Measurements from ENCODE around the gene GRM7. TPM values are rescaled to one million over a fixed set of nuclear protein-coding genes. Genes with fewer than 3 reads are reported as not detected.

GRM7 gene
- total RNA-seq, 1 experiment from 2014 or later = not detected

DNA sequence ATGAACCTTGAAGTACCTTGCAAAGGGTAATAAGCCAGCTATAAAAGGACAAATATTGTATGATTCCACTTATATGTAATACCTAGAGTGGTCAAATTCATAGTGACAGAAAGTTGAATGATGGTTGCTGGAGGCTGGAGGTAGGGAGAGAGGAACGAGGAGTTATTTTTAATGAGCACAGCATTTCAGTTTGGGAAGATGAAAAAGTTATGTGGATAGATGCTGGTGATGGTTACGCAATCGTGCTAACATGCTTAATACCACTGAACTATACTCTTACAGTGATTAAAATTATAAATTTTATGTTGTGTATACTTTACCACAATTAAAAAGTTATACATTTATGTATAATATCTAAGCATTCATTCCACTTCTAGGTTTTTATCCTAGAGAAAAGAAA lies 168.6 kb downstream of the GRM7 start:
- BruUV-seq (replicated peaks) = no TSS peak
- H3K9me3 ChIP-seq (ENCODE audit: low read depth, low read length, poor library complexity, severe bottlenecking) = no peaks in the 10 kb centered on the region
- DNase-seq (ENCODE audit: low spot score) = no peak
- TF ChIP-seq, protein P1, sequence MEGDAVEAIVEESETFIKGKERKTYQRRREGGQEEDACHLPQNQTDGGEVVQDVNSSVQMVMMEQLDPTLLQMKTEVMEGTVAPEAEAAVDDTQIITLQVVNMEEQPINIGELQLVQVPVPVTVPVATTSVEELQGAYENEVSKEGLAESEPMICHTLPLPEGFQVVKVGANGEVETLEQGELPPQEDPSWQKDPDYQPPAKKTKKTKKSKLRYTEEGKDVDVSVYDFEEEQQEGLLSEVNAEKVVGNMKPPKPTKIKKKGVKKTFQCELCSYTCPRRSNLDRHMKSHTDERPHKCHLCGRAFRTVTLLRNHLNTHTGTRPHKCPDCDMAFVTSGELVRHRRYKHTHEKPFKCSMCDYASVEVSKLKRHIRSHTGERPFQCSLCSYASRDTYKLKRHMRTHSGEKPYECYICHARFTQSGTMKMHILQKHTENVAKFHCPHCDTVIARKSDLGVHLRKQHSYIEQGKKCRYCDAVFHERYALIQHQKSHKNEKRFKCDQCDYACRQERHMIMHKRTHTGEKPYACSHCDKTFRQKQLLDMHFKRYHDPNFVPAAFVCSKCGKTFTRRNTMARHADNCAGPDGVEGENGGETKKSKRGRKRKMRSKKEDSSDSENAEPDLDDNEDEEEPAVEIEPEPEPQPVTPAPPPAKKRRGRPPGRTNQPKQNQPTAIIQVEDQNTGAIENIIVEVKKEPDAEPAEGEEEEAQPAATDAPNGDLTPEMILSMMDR (conservative IDR thresholded peaks at IDR 0.05; ENCODE audit: low read depth, low read length) = no peak
- TF ChIP-seq EZH2 (IDR thresholded peaks at IDR 0.05; ENCODE audit: borderline replicate concordance, low read depth, low read length, poor library complexity, severe bottlenecking) = no peak
- no peaks in the 10 kb centered on the region for H3K36me3 ChIP-seq (ENCODE audit: insufficient read depth, low read length, poor library complexity, severe bottlenecking)
- H3K4me3 ChIP-seq (ENCODE audit: low read depth, low read length, poor library complexity, severe bottlenecking) = no peak overlapping the region
- H3K27ac ChIP-seq (ENCODE audit: low read depth, low read length, poor library complexity, severe bottlenecking) = no peak overlapping the region
- H3K27me3 ChIP-seq (replicated peaks; ENCODE audit: insufficient read depth, low read depth, low read length, poor library complexity) = peaks cover 4% of the 10 kb centered on the region
- intact Hi-C loops (cut with micrococcal nuclease; ENCODE audit: unreplicated experiment) = no loop called here
- CTCF ChIA-PET = no interaction called here
- POLR2A ChIA-PET (ENCODE audit: low non-redundant PET) = no interaction called here
- H3K4me1 ChIP-seq (ENCODE audit: insufficient read depth, low read length, poor library complexity, severe bottlenecking) = no peaks in the 10 kb centered on the region

DNA sequence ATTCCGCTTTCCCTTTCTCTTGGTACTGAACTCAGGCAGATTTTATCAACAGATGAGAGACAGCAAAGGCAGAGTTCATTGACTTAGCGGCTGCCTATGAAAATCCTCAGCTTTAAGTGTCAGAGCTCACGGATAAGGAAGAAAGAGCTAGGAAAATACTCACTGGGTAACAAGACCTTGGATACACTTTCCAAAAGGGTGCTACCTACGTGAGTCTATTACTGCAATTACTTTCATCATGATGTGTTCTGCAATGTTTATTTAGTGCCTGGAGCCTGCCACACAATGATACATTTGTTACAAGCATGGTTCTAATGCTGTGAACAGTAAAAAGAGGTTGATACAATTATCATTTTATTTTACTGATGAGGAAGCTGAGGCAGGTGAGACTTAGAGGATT lies 177.5 kb downstream of the GRM7 start:
- TF ChIP-seq EZH2 (IDR thresholded peaks at IDR 0.05; ENCODE audit: borderline replicate concordance, low read depth, low read length, poor library complexity, severe bottlenecking) = no peak
- TF ChIP-seq, protein P1 (conservative IDR thresholded peaks at IDR 0.05; ENCODE audit: low read depth, low read length) = no peak
- POLR2A ChIA-PET (ENCODE audit: low non-redundant PET) = no interaction called here
- H3K27me3 ChIP-seq (replicated peaks; ENCODE audit: insufficient read depth, low read depth, low read length, poor library complexity) = no peaks in the 10 kb centered on the region
- H3K9me3 ChIP-seq (ENCODE audit: low read depth, low read length, poor library complexity, severe bottlenecking) = no peaks in the 10 kb centered on the region
- H3K4me1 ChIP-seq (ENCODE audit: insufficient read depth, low read length, poor library complexity, severe bottlenecking) = no peaks in the 10 kb centered on the region
- H3K27ac ChIP-seq (ENCODE audit: low read depth, low read length, poor library complexity, severe bottlenecking) = no peak overlapping the region
- CTCF ChIA-PET = no interaction called here
- DNase-seq (ENCODE audit: low spot score) = no peak
- no peak overlapping the region for H3K4me3 ChIP-seq (ENCODE audit: low read depth, low read length, poor library complexity, severe bottlenecking)
- no TSS peak for BruUV-seq (replicated peaks)
- intact Hi-C loops (cut with micrococcal nuclease; ENCODE audit: unreplicated experiment) = no loop called here
- H3K36me3 ChIP-seq (ENCODE audit: insufficient read depth, low read length, poor library complexity, severe bottlenecking) = no peaks in the 10 kb centered on the region

DNA sequence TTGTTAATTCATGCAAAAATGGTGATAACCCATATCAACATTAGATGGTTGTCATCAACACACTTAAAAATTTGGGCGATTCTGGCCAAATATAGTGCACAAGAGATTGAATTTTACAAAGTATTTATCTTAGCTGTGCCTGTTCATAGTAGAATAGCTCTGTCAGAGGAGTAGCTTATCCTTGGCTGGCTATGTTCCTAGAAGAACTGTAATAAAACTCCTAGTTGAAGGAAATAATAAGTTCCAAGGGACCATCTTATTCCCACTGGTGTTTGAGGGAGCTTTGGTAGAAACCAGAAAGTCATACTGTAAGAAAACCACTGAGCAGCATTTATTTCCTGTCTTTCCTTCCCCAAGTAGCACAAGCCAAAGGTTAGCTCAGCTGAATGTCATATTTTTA lies 201.8 kb downstream of the GRM7 start:
- Histone ChIP-seq H3K9me3 (ENCODE audit: low read depth, low read length, poor library complexity, severe bottlenecking) (no peaks in the 10 kb centered on the region), H3K27ac (ENCODE audit: low read depth, low read length, poor library complexity, severe bottlenecking) (no peak overlapping the region), H3K27me3 (replicated peaks; ENCODE audit: insufficient read depth, low read depth, low read length, poor library complexity) (no peaks in the 10 kb centered on the region), H3K4me3 (ENCODE audit: low read depth, low read length, poor library complexity, severe bottlenecking) (no peak overlapping the region), H3K4me1 (ENCODE audit: insufficient read depth, low read length, poor library complexity, severe bottlenecking) (no peaks in the 10 kb centered on the region), H3K36me3 (ENCODE audit: insufficient read depth, low read length, poor library complexity, severe bottlenecking) (no peaks in the 10 kb centered on the region)
- BruUV-seq (replicated peaks) = no TSS peak
- POLR2A ChIA-PET (ENCODE audit: low non-redundant PET) = no interaction called here
- CTCF ChIA-PET = no interaction called here
- intact Hi-C loops (cut with micrococcal nuclease; ENCODE audit: unreplicated experiment) = no loop called here
- TF ChIP-seq, protein P1 (conservative IDR thresholded peaks at IDR 0.05; ENCODE audit: low read depth, low read length) = no peak
- no peak for TF ChIP-seq EZH2 (IDR thresholded peaks at IDR 0.05; ENCODE audit: borderline replicate concordance, low read depth, low read length, poor library complexity, severe bottlenecking)
- no peak for DNase-seq (ENCODE audit: low spot score)

Data from A673 (cell line).